Measurements from ENCODE around the gene PACSIN1.

Gene PACSIN1

DNA sequence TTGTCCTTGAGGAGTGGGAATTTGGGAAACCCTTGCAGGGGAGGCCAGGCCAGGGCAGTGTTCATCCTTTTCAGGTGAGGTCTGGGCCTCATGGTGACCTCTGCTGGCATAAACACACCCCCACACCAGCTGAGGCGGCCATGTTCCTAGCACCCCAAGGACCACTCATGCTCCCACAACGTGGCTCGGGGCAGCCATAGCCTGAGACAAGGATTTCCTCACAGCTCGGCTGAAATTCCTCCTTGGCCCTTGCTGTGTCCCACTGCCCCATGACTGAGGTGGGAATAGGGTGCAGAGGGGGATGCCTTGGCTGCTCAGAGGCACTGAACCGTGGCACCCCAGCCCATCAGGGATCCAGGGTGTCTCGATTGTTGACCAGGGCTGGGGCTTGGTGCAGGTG is 117.6 kb downstream of the PACSIN1 start:
- no peak for DNase-seq (ENCODE audit: low spot score)

- no peak for DNase-seq (ENCODE audit: low spot score)
Observed at GRCh38 chr6:34583861-34584604, 118.2 kb downstream of the PACSIN1 start.

GRCh38 chr6:34584694-34585093 is 118.8 kb downstream of the PACSIN1 start:
- DNase-seq (ENCODE audit: low spot score): no peak

Measured in hematopoietic multipotent progenitor cell treated with erythropoietin and hydrocortisone succinate and interleukin-3 and kit ligand, for 15 days (in vitro differentiated cells).